H1 (cell line): ENCODE measurements around the gene LNPEP. TPM values are rescaled to one million over a fixed set of nuclear protein-coding genes. Genes with fewer than 3 reads are reported as not detected.

Experiments
- SIN3A ChIP-seq, 2 experiments: IDR thresholded peaks in 1 of 2; conservative IDR thresholded peaks in 1 of 2; 2 replicates each; pipeline ENCODE4 v1.6.1; 2011 to 2012; ENCODE audit warnings: low read length in 2 of 2, improper control_type of control experiment in 1 of 2, low read depth in 1 of 2, mild to moderate bottlenecking in 1 of 2
- TCF12 ChIP-seq: IDR thresholded peaks from 2 replicates; pipeline ENCODE4 v1.6.1; 2011; ENCODE audit warnings: low read depth, mild to moderate bottlenecking, low read length
- polyA plus RNA-seq, 7 experiments: library from polyadenylated mRNA; depleted of rRNA in 3 of 7; stranded (reverse) in 5 of 7; unstranded in 2 of 7; fragments of >200 nt in 5 of 7; fragments of 200-250 nt in 2 of 7; gene quantifications; 1 replicate in 5 of 7; 2 replicates in 1 of 7; 4 replicates in 1 of 7; pipeline versions ENCODE4 v1.2.1 to v1.2.3, GENCODE V29; 2011 to 2013; ENCODE audit warnings: missing spikeins in 2 of 7, mixed read lengths in 2 of 7
- total RNA-seq: library from RNA; stranded (reverse); fragmentation: NEBNext Ultra II Directional; extraction: Animal tissue kit (Norgen Biotek cat#: 25700); gene quantifications from 2 replicates; pipeline ENCODE4 v1.2.1, GENCODE V29; 2021

LNPEP gene
- total and polyA plus RNA-seq, 2 of the 8 experiments (the other 6 are each of a cell fraction or from before 2014, with no cell fraction given), result 1.8 to 4.5 TPM

GRCh38 chr5:96945144-96945897 is 9.4 kb downstream of the LNPEP start (continued):
- TF ChIP-seq SIN3A (conservative IDR thresholded peaks at IDR 0.05 in 1 of 2, IDR thresholded peaks at IDR 0.05 in 1 of 2; ENCODE audit: low read depth in 1 of 2, low read length in 2 of 2) (no peak), TCF12 (no peak)
